K562 (cell line): ENCODE measurements around the gene COL8A2. TPM values are rescaled to one million over a fixed set of nuclear protein-coding genes. Genes with fewer than 3 reads are reported as not detected.

Experiments used
- CHD4 ChIP-seq: fragments of 200-600 bp; sonication (generic); IDR thresholded peaks from 3 replicates; pipeline ENCODE4 v1.6.1; 2012; ENCODE audit warnings: low read depth, mild to moderate bottlenecking, mixed read lengths, low read length, inconsistent platforms; ENCODE audit not compliant: insufficient read depth, insufficient replicate concordance, poor library complexity, severe bottlenecking
- ZNF41 ChIP-seq: fragments of 250-450 bp; sonication (Bioruptor Pico); conservative IDR thresholded peaks from 2 replicates; pipeline ENCODE4 v1.4.0; 2020; ENCODE audit warnings: mild to moderate bottlenecking
- polyA plus RNA-seq, 8 experiments: library from polyadenylated mRNA; depleted of rRNA in 4 of 8; stranded (reverse) in 5 of 8; unstranded in 3 of 8; fragments of >200 nt; fragmentation: Nextera tagmentation in 2 of 8; fragmentation: Illumina TruSeq in 1 of 8; extraction: Ambion mirVana in 2 of 8; extraction: Trizol in 1 of 8; gene quantifications; 2 replicates each; pipeline versions ENCODE4 v1.2.1 to v1.2.3, GENCODE V29; 2011 to 2014; ENCODE audit warnings: inconsistent platforms in 1 of 8, missing spikeins in 1 of 8
- total RNA-seq, 7 experiments: library from RNA; depleted of rRNA in 6 of 7; stranded (reverse); fragments of >200 nt in 6 of 7; fragmentation: Illumina TruSeq in 2 of 7; extraction: Trizol in 2 of 7; gene quantifications; 2 replicates each; pipeline versions ENCODE4 v1.2.1 to v1.2.3, GENCODE V29; 2011 to 2021; ENCODE audit warnings: low replicate concordance in 1 of 7
- TF ChIP-seq, protein P1 (sequence below), 2 experiments: fragments of 450-650 bp; conservative IDR thresholded peaks; 2 replicates each; pipeline ENCODE4 v1.6.1; 2017; ENCODE audit warnings: mild to moderate bottlenecking in 2 of 2, moderate library complexity in 2 of 2
- TF ChIP-seq, protein P2 (sequence below): fragments of 450-650 bp; formaldehyde crosslinking; IDR thresholded peaks from 2 replicates; pipeline ENCODE4 v1.4.0; 2020; ENCODE audit warnings: mild to moderate bottlenecking, moderate library complexity
- TF ChIP-seq, protein P3 (sequence below): sonication (generic); formaldehyde crosslinking; IDR thresholded peaks from 2 replicates; pipeline ENCODE4 v1.8.0; 2022; ENCODE audit warnings: mild to moderate bottlenecking, missing genetic modification reagents
- TF ChIP-seq, protein P4 (sequence below), 2 experiments: fragments of 450-650 bp; IDR thresholded peaks; 2 replicates each; pipeline ENCODE4 v1.6.1; 2016; ENCODE audit warnings: mild to moderate bottlenecking in 2 of 2, borderline replicate concordance in 1 of 2, low read depth in 1 of 2, moderate library complexity in 1 of 2

COL8A2 gene
- total and polyA plus RNA-seq, 9 of the 15 experiments (the other 6 are each of a cell fraction or from before 2014, with no cell fraction given) = 0.03 to 0.14 (median 0.04) TPM; not detected in 5

DNA sequence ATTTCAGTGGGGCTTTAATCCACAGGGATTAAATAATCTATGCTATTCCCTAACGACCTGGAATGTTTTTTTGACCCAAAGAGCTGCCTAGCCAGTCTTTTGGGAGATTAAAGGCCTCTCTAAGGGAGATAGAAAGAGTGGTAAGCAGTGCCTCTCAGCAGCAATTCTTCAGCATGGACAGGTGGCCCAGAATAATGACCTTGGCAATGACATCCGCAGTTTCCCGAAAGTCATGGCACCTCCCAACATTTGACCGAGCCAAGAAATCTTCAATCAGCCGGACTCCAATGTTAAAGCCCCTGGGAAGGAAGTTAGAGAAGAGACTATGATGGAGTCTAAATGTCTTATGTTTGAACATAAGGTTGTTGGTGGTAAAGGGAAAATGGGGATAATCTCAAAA lies 14.5 kb upstream of the COL8A2 start (continued):
- TF ChIP-seq, protein P1, sequence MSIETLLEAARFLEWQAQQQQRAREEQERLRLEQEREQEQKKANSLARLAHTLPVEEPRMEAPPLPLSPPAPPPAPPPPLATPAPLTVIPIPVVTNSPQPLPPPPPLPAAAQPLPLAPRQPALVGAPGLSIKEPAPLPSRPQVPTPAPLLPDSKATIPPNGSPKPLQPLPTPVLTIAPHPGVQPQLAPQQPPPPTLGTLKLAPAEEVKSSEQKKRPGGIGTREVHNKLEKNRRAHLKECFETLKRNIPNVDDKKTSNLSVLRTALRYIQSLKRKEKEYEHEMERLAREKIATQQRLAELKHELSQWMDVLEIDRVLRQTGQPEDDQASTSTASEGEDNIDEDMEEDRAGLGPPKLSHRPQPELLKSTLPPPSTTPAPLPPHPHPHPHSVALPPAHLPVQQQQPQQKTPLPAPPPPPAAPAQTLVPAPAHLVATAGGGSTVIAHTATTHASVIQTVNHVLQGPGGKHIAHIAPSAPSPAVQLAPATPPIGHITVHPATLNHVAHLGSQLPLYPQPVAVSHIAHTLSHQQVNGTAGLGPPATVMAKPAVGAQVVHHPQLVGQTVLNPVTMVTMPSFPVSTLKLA (conservative IDR thresholded peaks at IDR 0.05) = no peak
- TF ChIP-seq, protein P2, sequence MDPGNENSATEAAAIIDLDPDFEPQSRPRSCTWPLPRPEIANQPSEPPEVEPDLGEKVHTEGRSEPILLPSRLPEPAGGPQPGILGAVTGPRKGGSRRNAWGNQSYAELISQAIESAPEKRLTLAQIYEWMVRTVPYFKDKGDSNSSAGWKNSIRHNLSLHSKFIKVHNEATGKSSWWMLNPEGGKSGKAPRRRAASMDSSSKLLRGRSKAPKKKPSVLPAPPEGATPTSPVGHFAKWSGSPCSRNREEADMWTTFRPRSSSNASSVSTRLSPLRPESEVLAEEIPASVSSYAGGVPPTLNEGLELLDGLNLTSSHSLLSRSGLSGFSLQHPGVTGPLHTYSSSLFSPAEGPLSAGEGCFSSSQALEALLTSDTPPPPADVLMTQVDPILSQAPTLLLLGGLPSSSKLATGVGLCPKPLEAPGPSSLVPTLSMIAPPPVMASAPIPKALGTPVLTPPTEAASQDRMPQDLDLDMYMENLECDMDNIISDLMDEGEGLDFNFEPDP (CRISPR knock-in tag) = no peak
- TF ChIP-seq, protein P3, sequence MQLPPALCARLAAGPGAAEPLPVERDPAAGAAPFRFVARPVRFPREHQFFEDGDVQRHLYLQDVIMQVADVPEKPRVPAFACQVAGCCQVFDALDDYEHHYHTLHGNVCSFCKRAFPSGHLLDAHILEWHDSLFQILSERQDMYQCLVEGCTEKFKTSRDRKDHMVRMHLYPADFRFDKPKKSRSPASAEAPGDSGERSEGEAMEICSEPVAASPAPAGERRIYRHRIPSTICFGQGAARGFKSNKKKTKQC (CRISPR knock-in tag) = no peak
- TF ChIP-seq CHD4 (no peak), ZNF41 (CRISPR knock-in tag) (no peak)
- TF ChIP-seq, protein P4, sequence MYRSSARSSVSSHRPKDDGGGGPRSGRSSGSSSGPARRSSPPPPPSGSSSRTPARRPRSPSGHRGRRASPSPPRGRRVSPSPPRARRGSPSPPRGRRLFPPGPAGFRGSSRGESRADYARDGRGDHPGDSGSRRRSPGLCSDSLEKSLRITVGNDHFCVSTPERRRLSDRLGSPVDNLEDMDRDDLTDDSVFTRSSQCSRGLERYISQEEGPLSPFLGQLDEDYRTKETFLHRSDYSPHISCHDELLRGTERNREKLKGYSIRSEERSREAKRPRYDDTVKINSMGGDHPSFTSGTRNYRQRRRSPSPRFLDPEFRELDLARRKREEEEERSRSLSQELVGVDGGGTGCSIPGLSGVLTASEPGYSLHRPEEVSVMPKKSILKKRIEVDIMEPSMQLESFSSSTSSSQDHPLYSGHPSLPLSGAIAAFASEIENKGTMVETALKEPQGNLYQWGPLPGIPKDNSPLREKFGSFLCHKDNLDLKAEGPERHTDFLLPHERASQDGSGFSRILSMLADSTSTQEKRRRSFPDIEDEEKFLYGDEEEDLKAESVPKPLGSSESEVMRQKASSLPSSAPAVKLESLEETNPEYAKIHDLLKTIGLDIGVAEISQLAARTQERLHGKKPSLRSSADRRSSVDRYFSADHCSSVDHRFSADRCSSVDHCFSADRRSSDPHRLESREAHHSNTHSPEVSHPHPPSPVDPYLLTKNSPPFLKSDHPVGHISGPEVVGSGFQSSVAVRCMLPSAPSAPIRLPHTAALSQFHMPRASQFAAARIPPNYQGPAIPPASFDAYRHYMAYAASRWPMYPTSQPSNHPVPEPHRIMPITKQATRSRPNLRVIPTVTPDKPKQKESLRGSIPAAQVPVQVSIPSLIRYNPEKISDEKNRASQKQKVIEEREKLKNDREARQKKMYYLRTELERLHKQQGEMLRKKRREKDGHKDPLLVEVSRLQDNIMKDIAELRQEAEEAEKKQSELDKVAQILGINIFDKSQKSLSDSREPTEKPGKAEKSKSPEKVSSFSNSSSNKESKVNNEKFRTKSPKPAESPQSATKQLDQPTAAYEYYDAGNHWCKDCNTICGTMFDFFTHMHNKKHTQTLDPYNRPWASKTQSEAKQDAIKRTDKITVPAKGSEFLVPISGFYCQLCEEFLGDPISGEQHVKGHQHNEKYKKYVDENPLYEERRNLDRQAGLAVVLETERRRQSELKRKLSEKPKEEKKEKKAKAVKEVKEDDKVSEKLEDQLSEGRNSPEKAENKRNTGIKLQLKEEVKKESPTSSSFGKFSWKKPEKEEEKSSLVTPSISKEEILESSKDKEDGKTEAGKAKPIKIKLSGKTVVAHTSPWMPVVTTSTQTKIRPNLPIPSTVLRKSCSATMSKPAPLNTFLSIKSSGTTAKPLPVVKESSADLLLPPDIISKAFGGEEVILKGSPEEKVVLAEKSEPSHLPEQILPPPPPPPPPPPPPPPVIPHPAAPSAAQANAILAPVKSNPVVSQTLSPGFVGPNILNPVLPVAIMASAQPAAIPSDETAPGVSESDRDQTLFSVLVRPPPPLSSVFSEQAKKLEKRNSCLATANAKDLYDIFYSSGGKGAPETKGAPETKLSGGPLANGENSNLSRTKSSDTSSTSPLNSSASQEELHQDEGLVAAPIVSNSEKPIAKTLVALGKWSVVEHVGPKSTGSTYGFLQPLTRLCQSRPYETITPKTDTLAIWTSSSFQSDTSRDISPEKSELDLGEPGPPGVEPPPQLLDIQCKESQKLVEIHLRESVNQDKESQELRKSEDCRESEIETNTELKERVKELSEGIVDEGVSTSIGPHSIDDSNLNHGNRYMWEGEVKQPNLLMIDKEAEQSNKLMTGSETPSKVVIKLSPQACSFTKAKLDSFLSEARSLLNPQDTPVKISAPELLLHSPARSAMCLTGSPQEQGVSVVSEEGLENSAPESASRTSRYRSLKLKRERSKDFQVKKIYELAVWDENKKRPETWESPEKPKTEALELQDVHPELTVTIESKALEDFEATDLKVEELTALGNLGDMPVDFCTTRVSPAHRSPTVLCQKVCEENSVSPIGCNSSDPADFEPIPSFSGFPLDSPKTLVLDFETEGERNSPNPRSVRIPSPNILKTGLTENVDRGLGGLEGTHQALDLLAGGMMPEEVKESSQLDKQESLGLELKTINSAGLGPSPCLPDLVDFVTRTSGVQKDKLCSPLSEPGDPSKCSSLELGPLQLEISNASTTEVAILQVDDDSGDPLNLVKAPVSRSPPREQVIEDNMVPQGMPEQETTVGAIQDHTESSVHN (IDR thresholded peaks at IDR 0.05; ENCODE audit: borderline replicate concordance in 1 of 2, low read depth in 1 of 2) = no peak
